GM21529 (cell line): Measurements from ENCODE around the gene MAP2K6.

Source experiments
- ATAC-seq: cut with Tn5 transposase; IDR thresholded peaks from one replicate; pipeline ENCODE4 v1.9.1; 2021; ENCODE audit not compliant: unreplicated experiment

Gene MAP2K6

GRCh38 chr17:69425978-69426377 lies 11.5 kb downstream of the MAP2K6 start:
- no peak for ATAC-seq

DNA sequence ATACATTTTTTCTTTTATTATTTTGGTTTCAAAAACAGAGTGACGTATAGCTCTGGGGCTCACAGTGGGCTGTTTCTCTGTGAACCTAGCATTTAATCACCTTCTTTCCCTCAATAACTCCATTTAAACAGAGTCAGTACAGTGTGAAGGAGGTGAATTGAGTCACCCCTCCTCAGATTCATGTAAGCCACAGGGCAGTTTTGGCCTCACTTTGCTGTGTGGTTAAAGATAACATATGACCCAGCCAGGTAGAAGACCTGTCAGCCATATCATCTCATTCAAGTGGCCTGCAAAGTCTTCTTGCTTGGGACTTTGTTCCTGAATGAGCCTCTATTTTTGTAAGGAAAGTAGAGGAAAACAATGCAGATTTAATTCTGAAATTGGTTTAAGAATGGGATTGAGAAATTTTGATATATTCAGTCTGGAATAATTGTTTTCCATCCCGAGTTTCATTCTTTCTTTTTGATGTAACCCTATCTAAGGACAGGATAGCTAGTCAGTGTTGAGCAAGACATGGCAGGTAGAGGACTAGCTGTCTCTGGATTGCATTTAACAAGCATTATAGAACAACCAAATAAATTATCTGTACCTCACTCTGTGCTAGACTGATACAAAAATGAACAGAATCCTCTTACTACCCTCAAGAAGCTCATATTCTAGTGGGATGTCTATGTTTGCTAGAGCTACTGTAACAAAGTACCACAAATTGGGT lies 13.1 kb downstream of the MAP2K6 start:
- no peak for ATAC-seq

DNA sequence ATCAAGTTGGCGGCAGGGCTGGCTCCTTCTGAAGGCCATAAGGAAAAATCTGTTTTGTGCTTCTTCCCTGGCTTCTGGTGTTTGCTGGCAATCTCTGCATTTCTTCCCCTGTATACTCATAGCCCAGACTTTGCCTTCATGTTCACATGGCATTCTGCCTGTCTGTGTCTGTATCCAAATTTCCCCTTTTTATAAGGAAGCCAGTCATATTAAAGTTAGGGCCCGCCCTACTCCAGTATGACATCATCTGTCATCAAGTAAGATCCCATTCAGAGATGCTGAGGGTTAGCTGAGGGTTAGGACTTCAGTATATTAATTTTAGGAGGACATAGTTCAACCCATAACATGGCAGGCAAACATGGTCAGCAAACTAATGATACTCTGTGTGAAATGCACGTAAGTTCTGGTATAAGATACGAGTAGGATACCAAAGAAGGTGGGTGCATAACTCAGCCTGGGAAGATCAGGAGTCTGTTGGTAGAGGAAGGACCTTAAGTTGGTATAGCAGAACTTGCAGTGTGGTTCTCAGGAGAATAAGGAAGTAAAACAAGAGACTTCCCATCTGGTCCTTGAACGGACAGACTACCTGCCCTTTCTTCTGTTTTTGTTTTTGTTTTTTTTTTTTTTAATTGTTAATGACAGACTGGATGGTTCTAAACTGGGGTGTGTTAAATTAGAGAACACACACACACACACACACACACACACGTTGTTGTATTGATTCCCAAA lies 13.9 kb downstream of the MAP2K6 start:
- ATAC-seq, result no peak

GRCh38 chr17:69430488-69430887 lies 16.0 kb downstream of the MAP2K6 start:
- ATAC-seq, result no peak

DNA sequence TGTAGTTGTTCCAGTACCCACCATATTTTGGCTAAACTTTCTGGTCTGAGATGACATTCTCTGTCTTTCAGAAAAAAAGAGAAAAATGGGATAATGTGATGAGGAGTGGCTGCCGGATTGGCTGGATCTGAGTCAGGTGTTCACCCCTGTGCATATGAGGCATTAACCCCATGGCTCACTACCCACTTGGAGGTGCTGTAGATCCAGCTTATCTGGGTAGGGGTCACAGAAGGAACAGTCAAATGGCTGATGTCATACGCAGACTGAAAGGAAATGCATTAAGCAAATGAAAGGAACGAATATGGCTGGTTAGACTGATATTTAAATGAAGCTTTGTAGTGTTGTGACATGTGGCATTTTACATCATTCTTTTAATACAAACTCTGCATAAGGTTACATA lies 17.3 kb downstream of the MAP2K6 start:
- no peak for ATAC-seq

- ATAC-seq, result no peak
Measured at GRCh38 chr17:69433093-69433492, 18.6 kb downstream of the MAP2K6 start.

- ATAC-seq, result no peak
Measured at GRCh38 chr17:69434164-69434579, 19.7 kb downstream of the MAP2K6 start.

GRCh38 chr17:69435971-69436696 lies 21.6 kb downstream of the MAP2K6 start:
- ATAC-seq, result no peak

DNA sequence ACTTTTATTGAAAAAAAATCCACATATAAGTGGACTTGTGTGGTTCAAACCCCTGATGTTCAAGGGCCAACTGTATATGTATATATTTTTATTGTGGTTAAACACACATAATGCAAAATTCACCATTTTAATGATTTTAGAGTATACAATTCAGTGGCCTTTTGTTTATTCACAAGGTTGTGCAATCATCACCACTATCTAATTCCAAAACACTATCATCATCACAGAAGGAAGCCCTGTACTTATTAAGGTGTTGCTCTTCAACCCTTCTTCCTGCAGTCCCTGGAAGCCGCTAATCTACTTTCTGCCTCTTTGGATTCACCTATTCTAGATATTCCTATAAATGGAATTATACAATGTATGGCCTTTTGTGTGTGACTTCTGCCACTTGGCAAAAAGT lies 23.0 kb downstream of the MAP2K6 start:
- ATAC-seq, result no peak

GRCh38 chr17:69438776-69439175 lies 24.3 kb downstream of the MAP2K6 start:
- no peak for ATAC-seq

DNA sequence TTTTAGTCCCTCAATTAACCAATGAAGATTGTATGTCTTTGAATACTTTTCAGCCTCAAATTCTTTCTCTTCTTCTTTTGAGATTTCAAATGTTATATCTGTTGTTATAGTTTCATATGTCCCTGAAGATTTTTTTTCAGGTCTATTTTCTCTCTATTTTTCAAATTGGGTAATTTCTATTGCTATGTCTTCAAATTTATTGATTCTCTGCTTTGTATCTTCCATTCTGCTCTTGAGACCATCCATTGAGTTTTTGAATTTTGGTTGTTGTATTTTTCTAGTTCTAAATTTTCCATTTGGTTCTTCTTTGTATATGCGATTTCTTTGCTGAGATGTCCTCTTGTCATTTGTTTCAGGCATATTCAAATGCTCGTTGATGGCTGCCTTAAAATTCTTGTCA lies 26.7 kb downstream of the MAP2K6 start:
- ATAC-seq, result no peak

DNA sequence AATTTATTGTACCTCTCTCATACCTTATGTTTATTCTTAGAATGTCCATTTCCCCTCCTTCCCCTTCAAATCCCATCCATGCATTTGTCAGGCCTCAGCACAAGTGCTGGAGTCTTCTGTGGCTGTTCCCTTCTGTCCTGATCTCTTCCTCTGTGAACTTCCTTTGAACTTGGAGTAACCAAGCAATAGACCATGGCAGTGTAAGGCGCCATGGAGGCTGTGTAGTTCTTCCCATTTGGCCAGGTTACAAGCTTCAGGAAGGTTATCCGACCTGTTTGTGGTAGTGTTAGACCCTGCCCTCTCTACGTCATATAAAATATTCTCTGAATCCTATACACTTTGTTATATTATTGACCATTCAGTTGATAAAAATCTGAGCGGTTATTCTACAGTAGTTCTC lies 28.6 kb downstream of the MAP2K6 start:
- ATAC-seq, result no peak

DNA sequence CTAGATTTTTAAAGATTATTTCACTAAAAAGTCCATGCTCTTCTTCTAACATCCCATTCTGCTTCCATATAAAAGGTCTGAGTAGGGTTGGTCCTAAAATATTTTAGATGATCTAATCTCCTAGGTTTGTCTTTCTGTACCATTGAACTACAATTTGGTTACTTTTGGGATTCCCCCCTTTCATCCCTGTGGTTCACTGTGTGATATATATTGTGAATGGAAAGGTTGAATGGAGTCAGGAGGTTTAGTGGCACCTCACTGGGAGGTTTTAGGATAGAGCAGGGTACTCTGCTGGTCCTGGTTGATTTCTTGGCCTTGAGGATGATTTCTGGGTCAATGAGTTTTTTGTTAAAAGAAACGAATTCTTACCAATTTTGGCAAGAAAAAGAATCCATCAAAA lies 29.5 kb downstream of the MAP2K6 start:
- no peak for ATAC-seq

DNA sequence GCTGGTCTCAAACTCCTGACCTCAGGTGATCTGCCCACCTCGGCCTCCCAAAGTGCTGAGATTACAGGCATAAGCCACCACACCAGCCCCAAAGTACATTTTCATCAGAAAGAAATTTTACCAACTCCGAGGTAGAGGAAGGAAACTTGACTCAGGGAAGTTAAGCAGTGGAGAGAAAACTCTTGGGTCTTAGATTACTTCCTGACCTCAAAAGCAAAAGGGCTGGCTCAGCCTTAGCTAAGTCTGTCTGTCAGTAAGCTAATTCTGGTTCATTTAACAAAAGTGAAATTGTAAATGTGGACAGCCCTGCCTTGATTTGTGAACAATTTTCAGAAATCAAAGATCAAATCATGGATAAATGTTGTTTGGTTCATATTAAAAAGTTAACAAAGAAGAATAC lies 30.6 kb downstream of the MAP2K6 start:
- ATAC-seq, result no peak

GRCh38 chr17:69447726-69448125 lies 33.2 kb downstream of the MAP2K6 start:
- no peak for ATAC-seq

GRCh38 chr17:69448431-69449102 lies 34.1 kb downstream of the MAP2K6 start:
- ATAC-seq, result no peak

- ATAC-seq, result no peak
Measured at GRCh38 chr17:69450131-69450530, 35.6 kb downstream of the MAP2K6 start.

DNA sequence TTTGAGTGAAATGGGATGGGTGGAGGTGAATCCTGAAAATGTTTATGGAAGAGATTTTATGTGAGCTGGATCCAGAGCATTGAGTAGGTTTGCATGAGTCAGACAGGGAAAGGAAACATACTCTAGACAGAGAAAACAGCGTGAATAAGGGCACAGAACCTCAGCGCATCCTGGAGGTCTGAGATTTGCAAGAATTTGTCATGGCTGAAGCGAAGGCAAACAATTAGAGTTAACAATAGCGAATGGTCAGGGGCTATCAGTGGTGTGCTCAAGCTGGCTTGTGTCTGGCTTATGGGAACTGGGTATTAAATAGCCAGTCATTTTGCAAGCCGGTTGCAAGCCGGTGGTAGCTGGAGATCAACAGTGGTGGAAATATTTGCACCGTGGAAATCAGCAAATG lies 36.4 kb downstream of the MAP2K6 start:
- peak; percentile 19 for ATAC-seq

- ATAC-seq, result peak; percentile 95
Measured at GRCh38 chr17:69451416-69452394, 37.2 kb downstream of the MAP2K6 start.

DNA sequence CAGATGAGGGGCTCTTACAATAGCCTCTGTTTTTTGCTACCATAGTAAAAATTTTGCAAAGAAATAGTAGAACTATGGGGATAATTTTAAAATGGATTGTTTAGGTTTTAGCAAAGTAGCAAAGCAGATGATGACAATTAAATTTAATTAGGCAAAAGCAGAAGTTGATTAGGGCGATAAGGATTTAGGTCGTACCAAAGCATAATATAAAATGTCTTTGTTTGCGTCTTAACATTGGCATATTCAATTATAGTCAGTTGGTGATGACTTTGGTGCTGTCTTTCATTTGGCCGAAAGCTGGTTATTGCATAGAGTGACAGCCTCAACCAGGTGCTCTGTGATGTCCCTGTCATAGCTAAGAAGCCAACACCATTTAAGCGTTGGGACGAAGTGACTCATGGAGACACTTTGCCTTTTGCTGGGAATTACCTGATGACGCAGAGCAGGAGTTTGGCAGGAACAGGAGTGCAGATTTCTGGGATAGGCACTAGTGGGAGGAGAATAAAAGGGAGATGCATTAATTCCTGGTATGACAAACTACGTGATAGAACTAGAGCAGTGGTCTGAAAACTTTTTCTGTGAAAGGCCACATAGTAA lies 38.3 kb downstream of the MAP2K6 start:
- no peak for ATAC-seq
